SKM-1 treated with dmso at 0.1 percent for 144 hours (cell line): ENCODE results near the gene NPRL2.
"Not testable (repeated sequence)": the region's sequence is repeated elsewhere in the genome, so short reads cannot be mapped to it uniquely, and the experiment has no call there.

Source experiments
- DNase-seq: peaks from one replicate; lab custom pipeline; 2025; ENCODE audit not compliant: unreplicated experiment; lab: John Stamatoyannopoulos, UW

The NPRL2 gene

GRCh38 chr3:50314816-50315215 is 35.8 kb downstream of the NPRL2 start:
- DNase-seq: no peak

- no peak for DNase-seq
These were observed 36.2 kb downstream of the NPRL2 start for GRCh38 chr3:50314342-50314741.

GRCh38 chr3:50312041-50312440 is 38.5 kb downstream of the NPRL2 start:
- DNase-seq: not testable (repeated sequence)

GRCh38 chr3:50304601-50305000 is 46.0 kb downstream of the NPRL2 start:
- DNase-seq: no peak

GRCh38 chr3:50303013-50303815 is 47.4 kb downstream of the NPRL2 start, which contains the start of gene HYAL1:
Gene HYAL1 (minus strand): TSS chr3:50303574. CDS start chr3:50302956, 618 bp downstream.
- no peak for DNase-seq

- no peak for DNase-seq
These were observed 48.2 kb downstream of the NPRL2 start for GRCh38 chr3:50302095-50303012.

GRCh38 chr3:50300681-50301254 is 49.8 kb downstream of the NPRL2 start:
- DNase-seq: no peak

GRCh38 chr3:50299929-50300680 is 50.5 kb downstream of the NPRL2 start:
- DNase-seq: peak; percentile 77

GRCh38 chr3:50299638-50299928 is 51.0 kb downstream of the NPRL2 start:
- DNase-seq: no peak

- DNase-seq: peak; percentile 99
These were observed 51.5 kb downstream of the NPRL2 start, which contains the start of the genes HYAL3 and NAA80 for GRCh38 chr3:50298836-50299637. Gene HYAL3 (minus strand): TSS chr3:50299405. CDS start chr3:50295602, 3,803 bp downstream. Gene NAA80 (minus strand): TSS chr3:50299405. CDS start chr3:50297463, 1,942 bp downstream.

- peak; percentile 24 for DNase-seq
These were observed 52.5 kb downstream of the NPRL2 start for GRCh38 chr3:50297896-50298725.

GRCh38 chr3:50297384-50297775 is 53.2 kb downstream of the NPRL2 start:
- no peak for DNase-seq
